H9 (cell line): ENCODE measurements around the gene PPHLN1. TPM values are rescaled to one million over a fixed set of nuclear protein-coding genes. Genes with fewer than 3 reads are reported as not detected.

Experiments used
- DNase-seq: peaks from one replicate; pipeline ENCODE4 v3.0.0-alpha.2; 2017
- H2AFZ ChIP-seq: one replicate; pipeline ENCODE4 v1.6.1; 2013; ENCODE audit warnings: mild to moderate bottlenecking, low read length, control low read depth, moderate library complexity
- H2AK5ac ChIP-seq: 2 replicates; pipeline ENCODE4 v1.6.1; 2013; ENCODE audit warnings: low read length, control low read depth, mixed read lengths; ENCODE audit not compliant: insufficient read length
- H2BK120ac ChIP-seq: one replicate; pipeline ENCODE4 v1.6.1; 2013; ENCODE audit warnings: low read depth, mild to moderate bottlenecking, low read length, control low read depth, inconsistent platforms; ENCODE audit not compliant: poor library complexity, severe bottlenecking
- H2BK12ac ChIP-seq: 2 replicates; pipeline ENCODE4 v1.6.1; 2013; ENCODE audit warnings: low read length, control low read depth, mixed read lengths, low read depth; ENCODE audit not compliant: insufficient read length
- H2BK15ac ChIP-seq: 2 replicates; pipeline ENCODE4 v1.6.1; 2013; ENCODE audit warnings: low read depth, low read length, control low read depth
- H2BK20ac ChIP-seq: one replicate; pipeline ENCODE4 v1.6.1; 2013; ENCODE audit warnings: low read depth, mild to moderate bottlenecking, low read length, control low read depth, inconsistent platforms; ENCODE audit not compliant: poor library complexity, severe bottlenecking
- H2BK5ac ChIP-seq: 2 replicates; pipeline ENCODE4 v1.6.1; 2013; ENCODE audit warnings: low read length, control low read depth, mixed read lengths; ENCODE audit not compliant: insufficient read length
- H3K14ac ChIP-seq: 2 replicates; pipeline ENCODE4 v1.6.1; 2013; ENCODE audit warnings: low read length, control low read depth; ENCODE audit not compliant: insufficient read depth
- H3K18ac ChIP-seq: 2 replicates; pipeline ENCODE4 v1.6.1; 2013; ENCODE audit warnings: low read depth, mild to moderate bottlenecking, mixed read lengths, low read length, control low read depth; ENCODE audit not compliant: insufficient read length
- H3K23ac ChIP-seq: 2 replicates; pipeline ENCODE4 v1.6.1; 2013; ENCODE audit warnings: low read length, control low read depth, mixed read lengths, low read depth; ENCODE audit not compliant: insufficient read length
- H3K23me2 ChIP-seq: 2 replicates; pipeline ENCODE4 v1.6.1; 2013; ENCODE audit warnings: low read depth, mild to moderate bottlenecking, mixed read lengths, low read length, control low read depth; ENCODE audit not compliant: insufficient read length, poor library complexity, severe bottlenecking
- H3K27ac ChIP-seq: 2 replicates; pipeline ENCODE4 v1.5.1; 2013; ENCODE audit warnings: low read length, control low read depth, mixed read lengths, low read depth; ENCODE audit not compliant: insufficient read length
- H3K27me3 ChIP-seq: 2 replicates; pipeline ENCODE4 v1.6.1; 2013; ENCODE audit warnings: low read length, control low read depth, inconsistent platforms; ENCODE audit not compliant: insufficient read depth
- H3K4ac ChIP-seq: 2 replicates; pipeline ENCODE4 v1.6.1; 2013; ENCODE audit warnings: low read depth, mild to moderate bottlenecking, control low read depth, inconsistent platforms, low read length, moderate library complexity
- H3K4me1 ChIP-seq: 2 replicates; pipeline ENCODE4 v1.6.1; 2013; ENCODE audit warnings: low read length, control low read depth, inconsistent platforms; ENCODE audit not compliant: insufficient read depth
- H3K4me2 ChIP-seq: 2 replicates; pipeline ENCODE4 v1.6.1; 2013; ENCODE audit warnings: low read length, control low read depth, mixed read lengths; ENCODE audit not compliant: insufficient read length, insufficient read depth
- H3K56ac ChIP-seq: 2 replicates; pipeline ENCODE4 v1.6.1; 2013; ENCODE audit warnings: low read depth, mild to moderate bottlenecking, mixed read lengths, low read length, control low read depth; ENCODE audit not compliant: insufficient read length
- H3K79me1 ChIP-seq: 2 replicates; pipeline ENCODE4 v1.6.1; 2013; ENCODE audit warnings: low read depth, mild to moderate bottlenecking, moderate library complexity, low read length, control low read depth, inconsistent platforms; ENCODE audit not compliant: insufficient read depth, poor library complexity, severe bottlenecking
- H3K79me2 ChIP-seq: 2 replicates; pipeline ENCODE4 v1.6.1; 2013; ENCODE audit warnings: low read length, control low read depth, inconsistent platforms; ENCODE audit not compliant: insufficient read depth
- H3K9ac ChIP-seq: 2 replicates; pipeline ENCODE4 v1.6.1; 2013; ENCODE audit warnings: low read length, control low read depth, mixed read lengths; ENCODE audit not compliant: insufficient read length; ENCODE audit errors: extremely low read depth
- H3K9me3 ChIP-seq: one replicate; pipeline ENCODE4 v1.6.1; 2013; ENCODE audit warnings: low read depth, low read length, inconsistent platforms; ENCODE audit not compliant: control insufficient read depth
- H3T11ph ChIP-seq: one replicate; pipeline ENCODE4 v1.6.1; 2013; ENCODE audit warnings: mild to moderate bottlenecking, low read length, control low read depth, inconsistent platforms
- H4K20me1 ChIP-seq: one replicate; pipeline ENCODE4 v1.6.1; 2013; ENCODE audit not compliant: control insufficient read depth, insufficient read length, insufficient read depth
- H4K5ac ChIP-seq: 2 replicates; pipeline ENCODE4 v1.6.1; 2013; ENCODE audit warnings: low read depth, mild to moderate bottlenecking, mixed read lengths, low read length, control low read depth; ENCODE audit not compliant: insufficient read length
- H4K8ac ChIP-seq: replicated peaks from 2 replicates; pipeline ENCODE4 v1.6.1; 2013; ENCODE audit warnings: low read length, control low read depth, mixed read lengths, low read depth; ENCODE audit not compliant: insufficient read length
- H4K91ac ChIP-seq: 2 replicates; pipeline ENCODE4 v1.6.1; 2013; ENCODE audit warnings: low read depth, mild to moderate bottlenecking, moderate library complexity, mixed read lengths, low read length, control low read depth; ENCODE audit not compliant: insufficient read length
- H3K27ac Mint-ChIP-seq, 3 experiments: 2 replicates in 2 of 3; 3 replicates in 1 of 3; pipeline ENCODE4 v1.8.0; 2020 to 2021; ENCODE audit warnings: mixed read lengths in 3 of 3, mild to moderate bottlenecking in 1 of 3, moderate library complexity in 1 of 3
- H3K27me3 Mint-ChIP-seq: 2 replicates; pipeline ENCODE4 v1.8.0; 2021; ENCODE audit warnings: low read depth, mild to moderate bottlenecking, moderate library complexity, mixed read lengths
- H3K36me3 Mint-ChIP-seq, 3 experiments: 2 replicates in 2 of 3; 3 replicates in 1 of 3; pipeline ENCODE4 v1.8.0; 2020 to 2021; ENCODE audit warnings: low read depth in 3 of 3, mixed read lengths in 3 of 3; ENCODE audit not compliant: insufficient read depth in 1 of 3
- H3K4me1 Mint-ChIP-seq, 2 experiments: 2 replicates each; pipeline ENCODE4 v1.8.0; 2020; ENCODE audit warnings: mixed read lengths in 2 of 2
- H3K4me3 Mint-ChIP-seq, 2 experiments: 2 replicates in 1 of 2; 3 replicates in 1 of 2; pipeline ENCODE4 v1.8.0; 2020 to 2021; ENCODE audit warnings: mild to moderate bottlenecking in 2 of 2, mixed read lengths in 2 of 2, moderate library complexity in 1 of 2
- H3K9me3 Mint-ChIP-seq, 2 experiments: 2 replicates in 1 of 2; 3 replicates in 1 of 2; pipeline ENCODE4 v1.8.0; 2020; ENCODE audit warnings: mild to moderate bottlenecking in 2 of 2, mixed read lengths in 2 of 2, moderate library complexity in 1 of 2
- WGBS: extraction: QIAGEN DNeasy Blood & Tissue Kit; methylation state at CpG from one replicate; pipeline ENCODE4 v1.1.7; 2013; ENCODE audit warnings: missing lambda C conversion rate, low lambda C conversion rate, mixed read lengths; ENCODE audit not compliant: insufficient read length; ENCODE audit errors: extremely low coverage; 5-methylcytosine and 5-hydroxymethylcytosine counted together
- total RNA-seq: library from RNA; stranded (reverse); gene quantifications from 2 replicates; pipeline ENCODE4 v1.2.1, GENCODE V29; 2021
- TF ChIP-seq, protein P1 (sequence below): fragments of 200-600 bp; sonication (generic); conservative IDR thresholded peaks from 3 replicates; pipeline ENCODE4 v1.8.0; 2021; ENCODE audit warnings: antibody characterized with exemption, mild to moderate bottlenecking

PPHLN1 gene
- total RNA-seq, 1 experiment from 2014 or later = 66.2 TPM

DNA sequence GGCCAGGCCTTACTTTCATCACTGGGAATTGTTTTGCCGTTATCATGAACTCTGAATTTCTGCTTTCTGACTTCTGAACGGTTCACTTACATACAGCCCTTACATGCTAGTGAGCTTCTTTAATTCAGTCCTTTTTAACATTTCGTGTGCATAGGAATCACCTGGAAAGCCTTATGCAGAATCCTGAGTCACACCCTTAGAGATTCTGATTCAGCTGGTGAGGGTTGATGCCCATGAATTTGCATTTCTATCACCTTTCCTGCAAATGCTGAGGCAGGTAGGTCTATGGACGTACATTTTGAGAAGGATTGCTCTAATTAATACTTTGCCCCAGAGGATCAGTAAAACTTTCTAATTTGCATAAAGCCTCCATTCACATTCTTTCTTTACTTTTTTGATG, 44.0 kb downstream of the PPHLN1 start:
- no peaks in the 10 kb centered on the region for H3K23me2 ChIP-seq
- H3K27me3 Mint-ChIP-seq = no peaks in the 10 kb centered on the region
- no peak overlapping the region for H3K23ac ChIP-seq
- H3K14ac ChIP-seq = no peak overlapping the region
- no peaks in the 10 kb centered on the region for H3K79me2 ChIP-seq
- H3K56ac ChIP-seq = no peak overlapping the region
- WGBS = no CpG with 5 or more reads among the region's 4 CpGs
- H3K18ac ChIP-seq = no peak overlapping the region
- peak overlapping the region in 1 of 2 experiments; percentile 6; a peak in 2 of 5 replicates for H3K4me3 Mint-ChIP-seq
- H4K20me1 ChIP-seq = no peaks in the 10 kb centered on the region
- peaks cover 4% of the 10 kb centered on the region for H3K4me1 ChIP-seq
- H2BK15ac ChIP-seq = no peak overlapping the region
- peaks cover 39 to 50% of the 10 kb centered on the region in 2 experiments for H3K4me1 Mint-ChIP-seq
- no peak overlapping the region for H4K91ac ChIP-seq
- no peak overlapping the region for H3K9ac ChIP-seq
- H3K4me2 ChIP-seq = peak overlapping the region; percentile 7
- H2BK20ac ChIP-seq = no peak overlapping the region
- no peak overlapping the region for H3K27ac ChIP-seq
- H2AFZ ChIP-seq = no peak overlapping the region
- H3K9me3 ChIP-seq = no peaks in the 10 kb centered on the region
- H3K4ac ChIP-seq = no peak overlapping the region
- H3T11ph ChIP-seq = no peak overlapping the region
- no peak overlapping the region for H2BK5ac ChIP-seq
- peaks cover 0 to 10% (median 2%) of the 10 kb centered on the region in 3 experiments; a peak in 4 of 7 replicates for H3K36me3 Mint-ChIP-seq
- H3K27ac Mint-ChIP-seq = peak overlapping the region; percentile 4 to 92 (median 55); a peak in 5 of 7 replicates
- no peaks in the 10 kb centered on the region for H3K27me3 ChIP-seq
- TF ChIP-seq, protein P1, sequence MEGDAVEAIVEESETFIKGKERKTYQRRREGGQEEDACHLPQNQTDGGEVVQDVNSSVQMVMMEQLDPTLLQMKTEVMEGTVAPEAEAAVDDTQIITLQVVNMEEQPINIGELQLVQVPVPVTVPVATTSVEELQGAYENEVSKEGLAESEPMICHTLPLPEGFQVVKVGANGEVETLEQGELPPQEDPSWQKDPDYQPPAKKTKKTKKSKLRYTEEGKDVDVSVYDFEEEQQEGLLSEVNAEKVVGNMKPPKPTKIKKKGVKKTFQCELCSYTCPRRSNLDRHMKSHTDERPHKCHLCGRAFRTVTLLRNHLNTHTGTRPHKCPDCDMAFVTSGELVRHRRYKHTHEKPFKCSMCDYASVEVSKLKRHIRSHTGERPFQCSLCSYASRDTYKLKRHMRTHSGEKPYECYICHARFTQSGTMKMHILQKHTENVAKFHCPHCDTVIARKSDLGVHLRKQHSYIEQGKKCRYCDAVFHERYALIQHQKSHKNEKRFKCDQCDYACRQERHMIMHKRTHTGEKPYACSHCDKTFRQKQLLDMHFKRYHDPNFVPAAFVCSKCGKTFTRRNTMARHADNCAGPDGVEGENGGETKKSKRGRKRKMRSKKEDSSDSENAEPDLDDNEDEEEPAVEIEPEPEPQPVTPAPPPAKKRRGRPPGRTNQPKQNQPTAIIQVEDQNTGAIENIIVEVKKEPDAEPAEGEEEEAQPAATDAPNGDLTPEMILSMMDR = no peak
- H4K5ac ChIP-seq = no peak overlapping the region
- peak; percentile 52 for DNase-seq
- H2AK5ac ChIP-seq = no peak overlapping the region
- no peaks in the 10 kb centered on the region for H3K79me1 ChIP-seq
- H3K9me3 Mint-ChIP-seq = peaks cover 0 to 2% of the 10 kb centered on the region in 2 experiments; a peak in 1 of 5 replicates
- no peak overlapping the region for H2BK120ac ChIP-seq
- H2BK12ac ChIP-seq = no peak overlapping the region
- no peak overlapping the region for H4K8ac ChIP-seq
